Endothelial cell of umbilical vein (primary cell): ENCODE measurements around the gene PNLIPRP2. TPM values are rescaled to one million over a fixed set of nuclear protein-coding genes. Genes with fewer than 3 reads are reported as not detected.

Experiments used
- BruUV-seq: library from RNA; stranded (reverse); fragments of 400-500 nt; replicated peaks from 2 replicates; lab custom pipeline; 2021; lab: Mats Ljungman, UMichigan
- CTCF ChIA-PET: fragments of 300-600, 350-600 bp; sonication (Branson Sonifier 250); formaldehyde crosslinking; loops from one replicate; lab custom pipeline; 2021; ENCODE audit warnings: antibody characterized with exemption, inconsistent platforms; lab: Charles Lee
- POLR2A ChIA-PET: fragments of 300-600, 350-600 bp; sonication (Branson Sonifier 250); formaldehyde crosslinking; loops from one replicate; lab custom pipeline; 2021; ENCODE audit warnings: antibody characterized with exemption, inconsistent platforms; lab: Charles Lee
- DNase-seq: peaks from one replicate; pipeline ENCODE4 v3.0.0-alpha.2; 2011; ENCODE audit warnings: low read depth, low spot score
- FAIRE-seq: peaks from 2 replicates; lab custom pipeline; 2011; peaks lifted over from hg19 to GRCh38; lab: Jason Lieb, UNC
- H2AFZ ChIP-seq: 2 replicates; pipeline ENCODE4 v1.6.0; 2012; ENCODE audit warnings: low read depth, low read length, control low read depth, inconsistent platforms
- H3K27ac ChIP-seq: 2 replicates; pipeline ENCODE4 v1.5.1; 2011; ENCODE audit warnings: low read depth, mild to moderate bottlenecking, control low read depth, low read length, moderate library complexity; ENCODE audit not compliant: insufficient read depth
- H3K27me3 ChIP-seq, 2 experiments: 2 replicates each; pipeline versions ENCODE4 v1.6.0 to v1.6.1; 2011; ENCODE audit warnings: low read length in 2 of 2, mixed read lengths in 1 of 2; ENCODE audit not compliant: control insufficient read depth in 2 of 2, insufficient read depth in 2 of 2
- H3K36me3 ChIP-seq, 2 experiments: 2 replicates in 1 of 2; 3 replicates in 1 of 2; pipeline ENCODE4 v1.5.1; 2011; ENCODE audit warnings: low read length in 2 of 2, mild to moderate bottlenecking in 1 of 2, moderate library complexity in 1 of 2; ENCODE audit not compliant: control insufficient read depth in 2 of 2, insufficient read depth in 2 of 2; ENCODE audit errors: extremely low read depth in 1 of 2
- H3K4me1 ChIP-seq: 3 replicates; pipeline ENCODE4 v1.5.1; 2011; ENCODE audit warnings: mild to moderate bottlenecking, low read length; ENCODE audit not compliant: control insufficient read depth, insufficient read depth; ENCODE audit errors: extremely low read depth
- H3K4me2 ChIP-seq: 2 replicates; pipeline ENCODE4 v1.6.1; 2011; ENCODE audit warnings: low read length, control low read depth, mixed read lengths; ENCODE audit not compliant: insufficient read depth
- H3K4me3 ChIP-seq, 3 experiments: fragments of 200-600 bp in 1 of 3; sonication (generic), shearing (Covaris generic) in 1 of 3; replicated peaks in 1 of 3; 2 replicates each; pipeline ENCODE4 v1.5.1; 2011 to 2016; ENCODE audit warnings: control low read depth in 3 of 3, low read length in 3 of 3, mild to moderate bottlenecking in 2 of 3, inconsistent platforms in 1 of 3, low read depth in 1 of 3, moderate library complexity in 1 of 3; ENCODE audit not compliant: insufficient read depth in 1 of 3
- H3K79me2 ChIP-seq: 2 replicates; pipeline ENCODE4 v1.6.0; 2012; ENCODE audit warnings: low read length, inconsistent platforms; ENCODE audit not compliant: control insufficient read depth, insufficient read depth
- H3K9ac ChIP-seq: replicated peaks from 2 replicates; pipeline ENCODE3; 2011; ENCODE audit warnings: low read length, control low read depth; ENCODE audit not compliant: insufficient read depth; ENCODE audit errors: extremely low read depth
- H3K9me1 ChIP-seq: replicated peaks from 3 replicates; pipeline ENCODE4 v1.6.0; 2011; ENCODE audit warnings: mild to moderate bottlenecking, low read length; ENCODE audit not compliant: control insufficient read depth, insufficient read depth; ENCODE audit errors: extremely low read depth
- H3K9me3 ChIP-seq: replicated peaks from 2 replicates; pipeline ENCODE4 v1.5.1; 2012; ENCODE audit warnings: low read length, inconsistent platforms; ENCODE audit not compliant: control insufficient read depth, insufficient read depth
- H4K20me1 ChIP-seq: replicated peaks from 2 replicates; pipeline ENCODE3; 2011; ENCODE audit warnings: mild to moderate bottlenecking, low read length; ENCODE audit not compliant: control insufficient read depth, insufficient read depth; ENCODE audit errors: extremely low read depth
- CTCF ChIP-seq, 2 donors: IDR thresholded peaks; 1 replicate in 1 of 2; 2 replicates in 1 of 2; pipeline ENCODE4 v1.5.1; 2011; ENCODE audit warnings: low read length in 2 of 2, mild to moderate bottlenecking in 2 of 2, moderate library complexity in 2 of 2, control low read depth in 1 of 2, inconsistent platforms in 1 of 2, low read depth in 1 of 2; ENCODE audit not compliant: insufficient read depth in 1 of 2; ENCODE audit errors: extremely low read depth in 1 of 2
- EZH2 ChIP-seq: IDR thresholded peaks from 2 replicates; pipeline ENCODE4 v1.6.1; 2012; ENCODE audit warnings: borderline replicate concordance, low read depth, mild to moderate bottlenecking, moderate library complexity, low read length, inconsistent platforms; ENCODE audit not compliant: severe bottlenecking
- FOS ChIP-seq: IDR thresholded peaks from 2 replicates; pipeline ENCODE4 v1.6.1; 2011; ENCODE audit warnings: mild to moderate bottlenecking, low read length, moderate library complexity, borderline replicate concordance; ENCODE audit not compliant: insufficient read depth
- GATA2 ChIP-seq: IDR thresholded peaks from 2 replicates; pipeline ENCODE4 v1.7.0; 2011; ENCODE audit warnings: low read depth, mild to moderate bottlenecking, moderate library complexity, mixed read lengths, low read length; ENCODE audit not compliant: insufficient read length, insufficient read depth
- JUN ChIP-seq: IDR thresholded peaks from 2 replicates; pipeline ENCODE4 v1.6.1; 2011; ENCODE audit warnings: borderline replicate concordance, low read depth; ENCODE audit not compliant: insufficient read length, insufficient read depth
- MYC ChIP-seq: IDR thresholded peaks from one replicate; pipeline ENCODE4 v1.6.1; 2011; ENCODE audit warnings: mild to moderate bottlenecking, low read depth, low read length
- POLR2A ChIP-seq: IDR thresholded peaks from 2 replicates; pipeline ENCODE4 v1.6.1; 2012; ENCODE audit warnings: low read depth, mild to moderate bottlenecking, control low read depth, low read length
- POLR2AphosphoS5 ChIP-seq: IDR thresholded peaks from 2 replicates; pipeline ENCODE4 v1.6.1; 2012; ENCODE audit warnings: low read depth, mild to moderate bottlenecking, control low read depth, low read length, moderate library complexity; ENCODE audit not compliant: insufficient read depth
- dilution Hi-C: fragments of 300-500 bp; cut with MboI; formaldehyde crosslinking; loops from one replicate; pipeline ENCODE4 v1.15.0; 2019; ENCODE audit warnings: low sequenced_read_pairs; ENCODE audit not compliant: extremely low pct_ligation_motif_present
- intact Hi-C: fragments of 100-400 bp; cut with micrococcal nuclease; formaldehyde crosslinking; loops from one replicate; pipeline ENCODE4 v1.10.0; 2022
- polyA plus RNA-seq, 4 experiments: library from polyadenylated mRNA; depleted of rRNA in 3 of 4; stranded (reverse) in 3 of 4; unstranded in 1 of 4; fragments of >200 nt; gene quantifications; 2 replicates each; pipeline versions ENCODE4 v1.2.1 to v1.2.3, GENCODE V29; 2011 to 2012; ENCODE audit warnings: missing spikeins in 1 of 4
- total RNA-seq: library from RNA; stranded (reverse); gene quantifications from 2 replicates; pipeline ENCODE4 v1.2.3, GENCODE V29; 2021
- TF ChIP-seq, protein P1 (sequence below): IDR thresholded peaks from 2 replicates; pipeline ENCODE4 v1.6.1; 2011; ENCODE audit not compliant: insufficient read depth, insufficient read length

PNLIPRP2 gene
- total and polyA plus RNA-seq, 2 donors (not counting 3 experiments of a cell fraction or from before 2014, with no cell fraction given) = not detected

DNA sequence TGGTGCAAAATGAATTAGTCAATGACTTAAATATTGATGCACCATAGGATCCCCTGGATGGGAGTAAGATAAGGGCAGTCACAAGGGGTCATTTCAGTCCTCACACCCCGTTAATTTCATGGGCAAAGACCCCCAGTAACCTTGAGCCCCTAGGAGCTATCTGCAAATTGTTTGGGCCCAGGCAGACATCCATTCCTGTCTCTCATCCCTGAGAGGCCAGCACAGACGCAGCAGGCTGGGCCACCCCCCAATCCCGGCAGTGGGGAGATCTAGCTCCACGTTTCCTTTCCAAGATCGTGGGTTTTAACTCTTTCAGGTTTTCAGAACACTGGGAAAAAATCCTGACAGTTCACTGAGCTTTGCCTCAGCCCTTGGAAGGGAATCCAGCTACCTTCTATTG, 40.1 kb downstream of the PNLIPRP2 start:
- no peak overlapping the region for H3K4me3 ChIP-seq
- no peaks in the 10 kb centered on the region for H3K9me1 ChIP-seq
- intact Hi-C loops (no loop called here), dilution Hi-C loops (no loop called here)
- POLR2A ChIA-PET = no interaction called here
- CTCF ChIA-PET = no interaction called here
- FAIRE-seq (no peak), DNase-seq (no peak)
- no peak for TF ChIP-seq CTCF (IDR thresholded peaks at IDR 0.05; ENCODE audit: extremely low read depth in 1 of 2, insufficient read depth in 1 of 2, low read depth in 1 of 2, low read length in 2 of 2)
- TF ChIP-seq JUN = no peak
- TF ChIP-seq FOS = no peak
- TF ChIP-seq GATA2 = no peak
- TF ChIP-seq, protein P1, sequence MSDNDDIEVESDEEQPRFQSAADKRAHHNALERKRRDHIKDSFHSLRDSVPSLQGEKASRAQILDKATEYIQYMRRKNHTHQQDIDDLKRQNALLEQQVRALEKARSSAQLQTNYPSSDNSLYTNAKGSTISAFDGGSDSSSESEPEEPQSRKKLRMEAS = no peak
- no peak for TF ChIP-seq POLR2A
- TF ChIP-seq EZH2 = no peak
- no peak for TF ChIP-seq MYC
- TF ChIP-seq POLR2AphosphoS5 = no peak
- BruUV-seq = no TSS peak
- H3K27me3 ChIP-seq = no peaks in the 10 kb centered on the region
- H3K4me1 ChIP-seq = no peaks in the 10 kb centered on the region
- H3K9me3 ChIP-seq = no peaks in the 10 kb centered on the region
- H3K36me3 ChIP-seq = no peaks in the 10 kb centered on the region
- no peak overlapping the region for H3K9ac ChIP-seq
- no peak overlapping the region for H3K4me2 ChIP-seq
- H2AFZ ChIP-seq = no peak overlapping the region
- no peak overlapping the region for H3K27ac ChIP-seq
- H4K20me1 ChIP-seq = no peaks in the 10 kb centered on the region
- no peaks in the 10 kb centered on the region for H3K79me2 ChIP-seq
